Smooth muscle cell (in vitro differentiated cells): ENCODE results near the gene HSPB2. TPM values are rescaled to one million over a fixed set of nuclear protein-coding genes. Genes with fewer than 3 reads are reported as not detected.
"Not testable (repeated sequence)": the region's sequence is repeated elsewhere in the genome, so short reads cannot be mapped to it uniquely, and the experiment has no call there.

Experiments
- DNase-seq: peaks from one replicate; lab custom pipeline; 2025; ENCODE audit not compliant: unreplicated experiment; lab: John Stamatoyannopoulos, UW
- H2AFZ ChIP-seq: fragments of 200-600 bp; sonication (generic); 2 replicates; pipeline ENCODE4 v1.6.0; 2016; ENCODE audit warnings: antibody characterized with exemption, low read depth, mild to moderate bottlenecking
- H3F3A ChIP-seq: fragments of 200-600 bp; sonication (generic); 2 replicates; pipeline ENCODE4 v1.6.0; 2017; ENCODE audit warnings: antibody characterized with exemption, low read depth
- H3K27ac ChIP-seq: fragments of 200-600 bp; sonication (generic); 2 replicates; pipeline ENCODE4 v1.5.1; 2016; ENCODE audit warnings: low read depth, mild to moderate bottlenecking
- H3K27me3 ChIP-seq: fragments of 200-600 bp; sonication (generic); 2 replicates; pipeline ENCODE4 v1.6.1; 2016; ENCODE audit warnings: low read depth, mild to moderate bottlenecking
- H3K36me3 ChIP-seq: fragments of 200-600 bp; sonication (generic); 2 replicates; pipeline ENCODE4 v1.5.1; 2016; ENCODE audit warnings: low read depth
- H3K4me1 ChIP-seq: fragments of 200-600 bp; sonication (generic); 2 replicates; pipeline ENCODE4 v1.5.1; 2016; ENCODE audit warnings: low read depth
- H3K4me2 ChIP-seq: fragments of 200-600 bp; sonication (generic); 2 replicates; pipeline ENCODE4 v1.6.0; 2016; ENCODE audit warnings: mild to moderate bottlenecking
- H3K4me3 ChIP-seq: fragments of 200-600 bp; sonication (generic); 2 replicates; pipeline ENCODE4 v1.5.1; 2016; ENCODE audit warnings: mild to moderate bottlenecking
- H3K79me2 ChIP-seq: fragments of 200-600 bp; sonication (generic); 2 replicates; pipeline ENCODE4 v1.6.0; 2016; ENCODE audit warnings: low read depth, mild to moderate bottlenecking
- H3K9ac ChIP-seq: fragments of 200-600 bp; sonication (generic); 2 replicates; pipeline ENCODE4 v1.6.0; 2016; ENCODE audit warnings: low read depth
- H3K9me3 ChIP-seq: fragments of 200-600 bp; sonication (generic); replicated peaks from 2 replicates; pipeline ENCODE4 v1.5.1; 2016; ENCODE audit warnings: low read depth
- H4K20me1 ChIP-seq: fragments of 200-600 bp; sonication (generic); 2 replicates; pipeline ENCODE4 v1.6.0; 2016; ENCODE audit warnings: low read depth
- WGBS: methylation state at CpG from one replicate; pipeline ENCODE4 v1.1.7; 2016; ENCODE audit warnings: low lambda C conversion rate; 5-methylcytosine and 5-hydroxymethylcytosine counted together
- polyA plus RNA-seq: library from polyadenylated mRNA; unstranded; fragments of >200 nt; fragmentation: Nextera tagmentation; extraction: Ambion mirVana; gene quantifications from 2 replicates; pipeline ENCODE4 v1.2.1, GENCODE V29; 2016
- total RNA-seq: library from RNA; depleted of rRNA; stranded (reverse); fragments of >200 nt; gene quantifications from 2 replicates; pipeline ENCODE4 v1.2.3, GENCODE V29; 2014
- TF ChIP-seq, protein P1 (sequence below): fragments of 200-600 bp; sonication (generic); IDR thresholded peaks from 2 replicates; pipeline ENCODE4 v1.5.1; 2017; ENCODE audit warnings: borderline replicate concordance, mild to moderate bottlenecking, antibody characterized with exemption; ENCODE audit not compliant: insufficient read depth, poor library complexity, severe bottlenecking

HSPB2 gene
- total and polyA plus RNA-seq, 2 experiments from 2014 or later, result 0.18 TPM; not detected in 1

DNA sequence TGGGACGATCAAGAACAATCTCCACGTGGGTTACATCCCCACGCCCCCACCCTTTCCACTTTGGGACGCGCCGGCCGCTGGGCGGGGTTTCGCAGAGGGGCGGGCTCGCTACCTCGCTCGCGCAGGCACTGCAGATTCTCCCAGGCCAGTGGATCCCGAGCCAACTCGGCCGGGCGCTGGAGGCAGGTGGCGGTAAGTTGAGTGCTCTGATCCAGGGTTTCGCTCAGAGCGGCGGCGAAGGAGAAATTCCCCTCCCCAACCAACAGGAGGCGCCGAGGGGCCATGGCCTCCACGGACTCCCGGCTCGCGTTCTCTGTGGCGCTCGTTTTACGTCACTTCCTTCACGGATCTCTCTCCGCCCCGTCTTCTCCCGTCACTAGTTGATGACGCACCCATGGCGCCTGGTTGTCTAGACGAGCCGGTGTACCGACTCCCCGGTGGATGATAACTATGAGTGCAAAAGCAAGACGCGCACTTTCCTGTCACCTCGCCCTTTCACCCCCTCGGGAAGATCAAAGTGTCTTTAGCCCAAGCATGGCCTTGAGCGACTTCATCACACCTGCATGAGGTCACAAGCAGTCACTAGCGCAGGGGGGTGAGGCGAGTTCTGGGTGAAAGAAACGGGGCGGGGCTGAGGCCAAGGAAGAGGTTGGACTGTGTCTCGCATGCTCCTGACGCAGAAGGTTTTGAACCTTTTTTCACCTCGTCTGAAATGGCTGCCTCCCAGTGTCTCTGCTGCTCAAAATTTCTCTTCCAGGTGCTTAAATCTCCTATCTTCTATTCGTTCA is 33.5 kb upstream of the HSPB2 start, which contains the start of the genes CFAP68 and FDXACB1:
Gene CFAP68 (plus strand): TSS at position 693 of the 788 bp plus-strand sequence. CDS start 20 bp downstream, at position 713.
Gene FDXACB1 (minus strand): TSS at position 317 of the 788 bp plus-strand sequence. CDS start 33 bp downstream, at position 284.
- peak within 1 kb of the TSS; percentile 87 for H2AFZ ChIP-seq
- H3K36me3 ChIP-seq, result no peaks in the 10 kb centered on the region
- H4K20me1 ChIP-seq, result no peaks in the 10 kb centered on the region
- peak within 1 kb of the TSS; percentile 98 for H3K27ac ChIP-seq
- H3F3A ChIP-seq, result no peaks in the 10 kb centered on the region
- TF ChIP-seq, protein P1, sequence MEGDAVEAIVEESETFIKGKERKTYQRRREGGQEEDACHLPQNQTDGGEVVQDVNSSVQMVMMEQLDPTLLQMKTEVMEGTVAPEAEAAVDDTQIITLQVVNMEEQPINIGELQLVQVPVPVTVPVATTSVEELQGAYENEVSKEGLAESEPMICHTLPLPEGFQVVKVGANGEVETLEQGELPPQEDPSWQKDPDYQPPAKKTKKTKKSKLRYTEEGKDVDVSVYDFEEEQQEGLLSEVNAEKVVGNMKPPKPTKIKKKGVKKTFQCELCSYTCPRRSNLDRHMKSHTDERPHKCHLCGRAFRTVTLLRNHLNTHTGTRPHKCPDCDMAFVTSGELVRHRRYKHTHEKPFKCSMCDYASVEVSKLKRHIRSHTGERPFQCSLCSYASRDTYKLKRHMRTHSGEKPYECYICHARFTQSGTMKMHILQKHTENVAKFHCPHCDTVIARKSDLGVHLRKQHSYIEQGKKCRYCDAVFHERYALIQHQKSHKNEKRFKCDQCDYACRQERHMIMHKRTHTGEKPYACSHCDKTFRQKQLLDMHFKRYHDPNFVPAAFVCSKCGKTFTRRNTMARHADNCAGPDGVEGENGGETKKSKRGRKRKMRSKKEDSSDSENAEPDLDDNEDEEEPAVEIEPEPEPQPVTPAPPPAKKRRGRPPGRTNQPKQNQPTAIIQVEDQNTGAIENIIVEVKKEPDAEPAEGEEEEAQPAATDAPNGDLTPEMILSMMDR, result peak; percentile 95
- H3K4me3 ChIP-seq, result peak within 1 kb of the TSS; percentile 63
- under 1% methylated on average over 53 of the region's 55 CpGs for WGBS
- H3K9me3 ChIP-seq, result no peaks in the 10 kb centered on the region
- peak; percentile 83 for DNase-seq
- no peaks in the 10 kb centered on the region for H3K79me2 ChIP-seq
- H3K27me3 ChIP-seq, result no peaks in the 10 kb centered on the region
- peak within 1 kb of the TSS; percentile 93 for H3K4me2 ChIP-seq
- H3K4me1 ChIP-seq, result peaks cover 8% of the 10 kb centered on the region
- H3K9ac ChIP-seq, result peak within 1 kb of the TSS; percentile 96

DNA sequence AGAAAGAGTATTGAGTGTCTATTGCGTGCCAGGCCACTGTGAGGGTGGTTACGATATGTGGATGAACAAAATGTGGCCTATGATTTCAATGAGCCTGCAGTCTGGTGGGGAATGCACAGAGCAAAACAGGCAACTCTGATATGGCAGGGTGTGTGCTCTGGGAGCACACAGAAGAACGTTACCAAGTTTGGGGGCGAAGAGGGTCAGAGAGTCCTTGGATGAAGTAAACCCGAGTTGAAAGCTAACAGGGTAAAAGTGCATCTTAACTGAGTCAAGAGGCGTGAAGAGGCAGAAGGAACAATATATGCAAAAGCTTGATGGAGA is 32.9 kb upstream of the HSPB2 start:
- Histone ChIP-seq H2AFZ (peak overlapping the region; percentile 87), H3K27me3 (no peaks in the 10 kb centered on the region), H3K9me3 (no peaks in the 10 kb centered on the region), H3K27ac (peak overlapping the region; percentile 98), H4K20me1 (no peaks in the 10 kb centered on the region), H3F3A (no peaks in the 10 kb centered on the region), H3K4me2 (peak overlapping the region; percentile 93), H3K36me3 (no peaks in the 10 kb centered on the region), H3K4me1 (peaks cover 8% of the 10 kb centered on the region), H3K79me2 (no peaks in the 10 kb centered on the region), H3K9ac (peak overlapping the region; percentile 96), H3K4me3 (peak overlapping the region; percentile 63)
- no peak for DNase-seq
- TF ChIP-seq, protein P1, result no peak
- WGBS, result 73% methylated on average over 6 of the region's 6 CpGs

DNA sequence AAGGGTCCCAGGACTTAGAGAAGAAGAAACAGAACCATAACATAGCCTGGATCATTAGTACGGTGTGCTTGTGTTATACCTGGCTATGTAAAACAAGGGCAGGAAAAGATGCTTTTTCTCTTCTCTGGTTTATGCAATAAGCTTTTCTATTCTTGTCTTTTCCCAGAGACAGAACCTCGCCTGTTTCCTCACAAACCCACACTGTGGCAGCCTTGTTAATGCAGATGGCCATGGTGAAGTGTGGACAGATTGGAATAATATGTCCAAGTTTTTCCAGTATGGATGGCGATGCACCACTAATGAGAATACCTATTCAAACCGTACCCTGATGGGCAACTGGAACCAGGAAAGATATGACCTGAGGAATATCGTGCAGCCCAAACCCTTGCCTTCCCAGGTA is 30.3 kb upstream of the HSPB2 start:
- Histone ChIP-seq H3K9me3 (no peaks in the 10 kb centered on the region), H3F3A (no peaks in the 10 kb centered on the region), H3K9ac (no peak overlapping the region), H3K4me2 (no peak overlapping the region), H3K27ac (no peak overlapping the region), H4K20me1 (no peaks in the 10 kb centered on the region), H3K79me2 (no peaks in the 10 kb centered on the region), H2AFZ (no peak overlapping the region), H3K27me3 (no peaks in the 10 kb centered on the region), H3K36me3 (no peaks in the 10 kb centered on the region), H3K4me1 (peaks cover 8% of the 10 kb centered on the region), H3K4me3 (no peak overlapping the region)
- no peak for DNase-seq
- TF ChIP-seq, protein P1, result no peak
- 86% methylated on average over 5 of the region's 5 CpGs for WGBS

DNA sequence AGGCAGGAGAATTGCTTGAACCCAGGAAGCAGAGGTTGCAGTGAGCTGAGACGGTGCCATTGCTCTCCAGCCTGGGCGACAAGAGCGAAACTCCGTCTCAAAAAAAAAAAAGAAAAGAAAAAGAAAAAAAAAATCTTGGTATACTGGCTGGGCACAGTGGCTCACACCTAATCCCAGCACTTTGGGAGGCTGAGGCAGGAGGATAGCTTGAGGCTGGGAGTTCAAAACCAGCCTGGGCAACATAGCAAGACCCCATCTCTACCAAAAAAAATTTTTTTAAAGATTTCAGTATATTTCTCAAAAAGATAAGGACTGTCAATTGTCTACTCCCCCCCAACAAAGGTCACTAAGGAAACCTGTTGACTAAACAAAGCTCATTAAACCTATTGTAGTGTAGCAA is 27.5 kb upstream of the HSPB2 start:
- not testable (repeated sequence) for H4K20me1 ChIP-seq, H3K36me3 ChIP-seq, H2AFZ ChIP-seq, H3K79me2 ChIP-seq, H3K9ac ChIP-seq, H3K27ac ChIP-seq, H3K4me2 ChIP-seq, H3K4me1 ChIP-seq, H3K9me3 ChIP-seq, H3F3A ChIP-seq, H3K4me3 ChIP-seq, H3K27me3 ChIP-seq, DNase-seq
- WGBS, result 70% methylated on average over 4 of the region's 4 CpGs
